B cell (primary cell): ENCODE data around the gene CLN3. TPM values are rescaled to one million over a fixed set of nuclear protein-coding genes. Genes with fewer than 3 reads are reported as not detected.
"Not testable (repeated sequence)": the region's sequence is repeated elsewhere in the genome, so short reads cannot be mapped to it uniquely, and the experiment has no call there.

ENCODE experiments used
- ATAC-seq: fragments of 200-7000 bp; cut with Tn5 transposase; one replicate; pipeline ENCODE4 v1.10.0; 2021; ENCODE audit warnings: low read depth, mild to moderate bottlenecking, moderate number of reproducible peaks, moderate library complexity
- CTCF ChIA-PET: fragments of 350-600 bp; sonication (Branson Sonifier 250); formaldehyde crosslinking; loops from one replicate; lab custom pipeline; 2021; ENCODE audit warnings: antibody characterized with exemption, inconsistent platforms; lab: Charles Lee
- POLR2A ChIA-PET: fragments of 350-600 bp; sonication (Branson Sonifier 250); formaldehyde crosslinking; loops from one replicate; lab custom pipeline; 2021; ENCODE audit warnings: antibody characterized with exemption; lab: Charles Lee
- DNase-seq: peaks from one replicate; pipeline ENCODE4 v3.0.0; 2013
- H2AFZ ChIP-seq: 2 replicates; pipeline ENCODE4 v1.6.1; 2012; ENCODE audit warnings: mild to moderate bottlenecking, low read depth, low read length; ENCODE audit not compliant: insufficient read depth, poor library complexity, severe bottlenecking
- H3K27ac ChIP-seq, 2 donors: 1 replicate in 1 of 2; 2 replicates in 1 of 2; pipeline ENCODE4 v1.5.1; 2012 to 2013; ENCODE audit warnings: low read length in 2 of 2, mild to moderate bottlenecking in 2 of 2, moderate library complexity in 1 of 2
- H3K27me3 ChIP-seq, 4 experiments: fragments of 200-600 bp in 1 of 4; sonication (generic) in 1 of 4; replicated peaks in 1 of 4; 1 replicate in 2 of 4; 2 replicates in 2 of 4; pipeline versions ENCODE4 v1.6.1 to v1.7.0; 2013 to 2016; ENCODE audit warnings: low read length in 3 of 4, mild to moderate bottlenecking in 2 of 4, mixed read lengths in 1 of 4, moderate library complexity in 1 of 4; ENCODE audit not compliant: insufficient read depth in 4 of 4, control insufficient read depth in 3 of 4; ENCODE audit errors: control extremely low read depth in 1 of 4
- H3K36me3 ChIP-seq, 2 experiments: replicated peaks in 1 of 2; 1 replicate in 1 of 2; 2 replicates in 1 of 2; pipeline versions ENCODE4 v1.6.1 to v1.7.1; 2013; ENCODE audit warnings: low read length in 1 of 2; ENCODE audit not compliant: insufficient read depth in 2 of 2, control insufficient read depth in 1 of 2; ENCODE audit errors: control extremely low read depth in 1 of 2, extremely low read depth in 1 of 2
- H3K4me1 ChIP-seq, 2 donors: fragments of 200-600 bp in 1 of 2; sonication (generic) in 1 of 2; 1 replicate in 1 of 2; 2 replicates in 1 of 2; pipeline versions ENCODE4 v1.5.1 to v1.6.1; 2013 to 2017; ENCODE audit warnings: low read length in 2 of 2; ENCODE audit not compliant: control insufficient read depth in 2 of 2, insufficient read depth in 2 of 2
- H3K4me2 ChIP-seq: replicated peaks from 2 replicates; pipeline ENCODE3; 2012; ENCODE audit warnings: mild to moderate bottlenecking, low read depth, low read length; ENCODE audit not compliant: poor library complexity, severe bottlenecking
- H3K4me3 ChIP-seq, 5 experiments: fragments of 200-600 bp in 1 of 5; sonication (generic) in 1 of 5; 1 replicate in 3 of 5; 2 replicates in 2 of 5; pipeline versions ENCODE4 v1.5.1 to v1.7.0; 2011 to 2016; ENCODE audit warnings: low read length in 4 of 5, mild to moderate bottlenecking in 4 of 5, low read depth in 2 of 5, control low read depth in 1 of 5, moderate library complexity in 1 of 5; ENCODE audit not compliant: insufficient read depth in 1 of 5; ENCODE audit errors: control extremely low read depth in 1 of 5, extremely low read depth in 1 of 5
- H3K79me2 ChIP-seq: fragments of 200-600 bp; sonication (generic); one replicate; pipeline ENCODE4 v1.6.0; 2016; ENCODE audit warnings: low read length; ENCODE audit not compliant: control insufficient read depth, insufficient read depth
- H3K9ac ChIP-seq: fragments of 200-600 bp; sonication (generic); 2 replicates; pipeline ENCODE4 v1.6.1; 2017; ENCODE audit warnings: mild to moderate bottlenecking, low read length, moderate library complexity
- H3K9me3 ChIP-seq, 3 donors: one replicate each; pipeline versions ENCODE4 v1.6.1 to v1.7.1; 2013; ENCODE audit warnings: low read length in 2 of 3; ENCODE audit not compliant: control insufficient read depth in 2 of 3, insufficient read depth in 1 of 3; ENCODE audit errors: control extremely low read depth in 1 of 3
- H4K20me1 ChIP-seq: 2 replicates; pipeline ENCODE4 v1.6.0; 2012; ENCODE audit warnings: mild to moderate bottlenecking, low read length; ENCODE audit not compliant: insufficient read depth, control insufficient read depth, poor library complexity, severe bottlenecking
- H3K27ac Mint-ChIP-seq: one replicate; pipeline ENCODE4 v1.8.0; 2021; ENCODE audit warnings: mixed read lengths
- H3K27me3 Mint-ChIP-seq: one replicate; pipeline ENCODE4 v1.8.0; 2021; ENCODE audit warnings: mixed read lengths
- H3K4me1 Mint-ChIP-seq: one replicate; pipeline ENCODE4 v1.8.0; 2021; ENCODE audit warnings: mixed read lengths
- H3K4me3 Mint-ChIP-seq: one replicate; pipeline ENCODE4 v1.8.0; 2021; ENCODE audit warnings: mixed read lengths
- H3K9me3 Mint-ChIP-seq: one replicate; pipeline ENCODE4 v1.8.0; 2022; ENCODE audit warnings: mixed read lengths; ENCODE audit not compliant: insufficient read depth
- CTCF ChIP-seq: fragments of 200-600 bp; IDR thresholded peaks from one replicate; pipeline ENCODE4 v1.8.0; 2022; ENCODE audit warnings: antibody characterized with exemption, mild to moderate bottlenecking
- EZH2 ChIP-seq: IDR thresholded peaks from 2 replicates; pipeline ENCODE4 v1.6.1; 2012; ENCODE audit warnings: borderline replicate concordance, low read depth, mild to moderate bottlenecking, moderate library complexity, low read length; ENCODE audit not compliant: insufficient read depth, poor library complexity, severe bottlenecking
- whole genome bisulfite sequencing: methylation state at CpG from one replicate; pipeline ENCODE4 v1.1.5; 2013; ENCODE audit warnings: missing lambda C conversion rate; ENCODE audit not compliant: insufficient coverage; 5-methylcytosine and 5-hydroxymethylcytosine counted together
- intact Hi-C: fragments of 100-400 bp; cut with micrococcal nuclease; formaldehyde crosslinking; loops from one replicate; pipeline ENCODE4 v1.10.0; 2022
- polyA plus RNA-seq: library from polyadenylated mRNA; depleted of rRNA; stranded (reverse); fragments of >200 nt; gene quantifications from 2 replicates; pipeline ENCODE4 v1.2.3, GENCODE V29; 2012
- total RNA-seq, 2 donors: library from RNA; stranded (reverse); fragments of 120-200 nt in 1 of 2; gene quantifications; 1 replicate in 1 of 2; 2 replicates in 1 of 2; pipeline versions ENCODE4 v1.2.3 to v1.2.4, GENCODE V29; 2013 to 2022

CLN3 gene
- total and polyA plus RNA-seq, 2 donors (not counting 1 experiment from before 2014, with no cell fraction given), result 34.3 to 37.7 TPM

GRCh38 chr16:28528463-28528867, 36.6 kb upstream of the CLN3 start:
- H3K27ac ChIP-seq, result no peak overlapping the region
- no peak overlapping the region for H3K9ac ChIP-seq
- intact Hi-C loops, result no loop called here
- WGBS, result 95% methylated on average over 5 of the region's 5 CpGs
- ATAC-seq, result no peak
- Mint-ChIP-seq H3K27me3 (no peaks in the 10 kb centered on the region), H3K4me1 (peaks cover 3% of the 10 kb centered on the region), H3K27ac (no peak overlapping the region), H3K9me3 (no peaks in the 10 kb centered on the region), H3K4me3 (no peak overlapping the region)
- H3K4me2 ChIP-seq, result no peak overlapping the region
- H2AFZ ChIP-seq, result no peak overlapping the region
- H3K36me3 ChIP-seq, result no peaks in the 10 kb centered on the region
- H3K4me3 ChIP-seq, result no peak overlapping the region
- H3K79me2 ChIP-seq, result no peaks in the 10 kb centered on the region
- ChIA-PET CTCF (no interaction called here), POLR2A (no interaction called here)
- no peaks in the 10 kb centered on the region for H3K27me3 ChIP-seq
- H3K4me1 ChIP-seq, result no peaks in the 10 kb centered on the region
- H3K9me3 ChIP-seq, result no peaks in the 10 kb centered on the region
- H4K20me1 ChIP-seq, result no peaks in the 10 kb centered on the region
- TF ChIP-seq EZH2 (no peak), CTCF (no peak)
- DNase-seq, result no peak

- ChIA-PET POLR2A (no interaction called here), CTCF (no interaction called here)
- no peaks in the 10 kb centered on the region for H3K36me3 ChIP-seq
- WGBS, result no CpG with 5 or more reads among the region's 5 CpGs
- peaks cover 5% of the 10 kb centered on the region for H3K4me1 Mint-ChIP-seq
- no peaks in the 10 kb centered on the region for H4K20me1 ChIP-seq
- TF ChIP-seq EZH2, result no peak
- no peak for TF ChIP-seq CTCF
- H3K79me2 ChIP-seq, result no peaks in the 10 kb centered on the region
- H3K4me1 ChIP-seq, result no peaks in the 10 kb centered on the region
- no peak overlapping the region for H2AFZ ChIP-seq
- H3K27me3 ChIP-seq, result no peaks in the 10 kb centered on the region
- H3K9me3 ChIP-seq, result no peaks in the 10 kb centered on the region
- no peak overlapping the region for H3K27ac Mint-ChIP-seq
- intact Hi-C loops, result no loop called here
- no peak overlapping the region for H3K4me3 ChIP-seq
- H3K4me2 ChIP-seq, result no peak overlapping the region
- H3K27me3 Mint-ChIP-seq, result peaks cover 2% of the 10 kb centered on the region
- no peak overlapping the region for H3K9ac ChIP-seq
- DNase-seq (no peak), ATAC-seq (no peak)
- H3K4me3 Mint-ChIP-seq, result no peak overlapping the region
- no peak overlapping the region for H3K27ac ChIP-seq
- no peaks in the 10 kb centered on the region for H3K9me3 Mint-ChIP-seq
Observed at GRCh38 chr16:28527985-28528384, 36.1 kb upstream of the CLN3 start.

DNA sequence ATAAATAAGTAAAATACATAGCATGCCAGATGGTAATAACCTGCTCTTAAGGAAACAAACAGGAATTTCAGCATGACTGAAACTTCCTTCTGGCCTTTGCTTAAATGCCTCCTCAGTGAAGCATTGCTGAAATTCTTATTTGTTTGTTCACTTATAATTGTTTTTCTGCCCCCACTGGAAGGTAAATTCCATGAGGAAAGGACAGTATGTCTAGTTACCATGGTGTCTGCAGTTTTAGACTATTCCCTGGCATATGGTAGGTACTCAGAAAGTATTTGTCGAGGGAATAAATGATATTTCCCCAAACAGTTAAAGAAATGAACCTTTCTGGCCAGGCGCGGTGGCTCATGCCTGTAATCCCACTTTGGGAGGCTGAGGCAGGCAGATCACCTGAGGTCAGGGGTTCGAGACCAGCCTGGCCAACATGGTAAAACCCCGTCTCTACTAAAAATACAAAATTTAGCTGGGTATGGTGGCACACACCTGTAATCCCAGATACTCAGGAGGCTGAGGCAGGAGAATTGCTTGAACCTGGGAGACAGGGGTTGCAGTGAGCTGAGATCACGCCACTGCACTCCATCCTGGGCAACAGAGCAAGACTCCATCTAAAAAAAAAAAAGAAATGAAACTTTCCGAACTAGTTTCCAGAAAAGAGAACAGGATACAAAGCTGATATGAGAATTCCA, 35.4 kb upstream of the CLN3 start:
- H3K9me3 ChIP-seq, H3K4me1 Mint-ChIP-seq, H3K4me3 Mint-ChIP-seq, H3K27me3 Mint-ChIP-seq, H3K4me1 ChIP-seq, H3K4me3 ChIP-seq, DNase-seq, H3K79me2 ChIP-seq, H3K36me3 ChIP-seq, POLR2A ChIA-PET, H4K20me1 ChIP-seq, ATAC-seq, CTCF ChIA-PET, H3K9ac ChIP-seq, H3K27ac ChIP-seq, intact Hi-C loops, H3K4me2 ChIP-seq, H2AFZ ChIP-seq, H3K27ac Mint-ChIP-seq, H3K27me3 ChIP-seq, H3K9me3 Mint-ChIP-seq: not testable (repeated sequence)
- no CpG with 5 or more reads among the region's 7 CpGs for WGBS
